HS-5 (cell line): Measurements from ENCODE around the gene MEIS1.
A peak's percentile ranks its signal among the peaks of the same experiment; 100 is the strongest.
"Not testable (repeated sequence)": the region's sequence is repeated elsewhere in the genome, so short reads cannot be mapped to it uniquely, and the experiment has no call there.

Experiments
- DNase-seq: peaks from one replicate; pipeline ENCODE4 v3.0.0-alpha.2; 2012; ENCODE audit warnings: low read depth

Gene MEIS1

GRCh38 chr2:66467718-66468117 is 32.8 kb downstream of the MEIS1 start:
- DNase-seq, result no peak

- no peak for DNase-seq
Observed at GRCh38 chr2:66469214-66469902, 34.4 kb downstream of the MEIS1 start.

- no peak for DNase-seq
Observed at GRCh38 chr2:66470199-66470598, 35.3 kb downstream of the MEIS1 start.

GRCh38 chr2:66472225-66472843 is 37.4 kb downstream of the MEIS1 start:
- DNase-seq, result no peak

GRCh38 chr2:66477135-66477842 is 42.4 kb downstream of the MEIS1 start:
- no peak for DNase-seq

GRCh38 chr2:66478299-66478698 is 43.4 kb downstream of the MEIS1 start:
- no peak for DNase-seq

GRCh38 chr2:66478731-66479316 is 43.9 kb downstream of the MEIS1 start:
- DNase-seq, result no peak

GRCh38 chr2:66481100-66481549 is 46.2 kb downstream of the MEIS1 start:
- no peak for DNase-seq

- not testable (repeated sequence) for DNase-seq
Observed at GRCh38 chr2:66485252-66485651, 50.3 kb downstream of the MEIS1 start.

- DNase-seq, result no peak
Observed at GRCh38 chr2:66488946-66489345, 54.0 kb downstream of the MEIS1 start.

GRCh38 chr2:66489436-66489835 is 54.5 kb downstream of the MEIS1 start:
- DNase-seq, result no peak

GRCh38 chr2:66490588-66491001 is 55.7 kb downstream of the MEIS1 start:
- DNase-seq, result no peak

GRCh38 chr2:66494708-66495107 is 59.8 kb downstream of the MEIS1 start:
- peak; percentile 56 for DNase-seq

GRCh38 chr2:66495788-66496640 is 61.1 kb downstream of the MEIS1 start:
- peak; percentile 22 for DNase-seq

GRCh38 chr2:66496670-66497420 is 61.9 kb downstream of the MEIS1 start:
- no peak for DNase-seq

- no peak for DNase-seq
Observed at GRCh38 chr2:66497431-66498288, 62.7 kb downstream of the MEIS1 start.

- DNase-seq, result no peak
Observed at GRCh38 chr2:66498289-66498975, 63.5 kb downstream of the MEIS1 start.

- no peak for DNase-seq
Observed at GRCh38 chr2:66501267-66501666, 66.3 kb downstream of the MEIS1 start.

GRCh38 chr2:66506265-66506664 is 71.3 kb downstream of the MEIS1 start:
- DNase-seq, result no peak
